Activated naive CD4-positive, alpha-beta T cell (primary cell): ENCODE measurements around the gene VEGFD.

Experiments
- DNase-seq, 4 experiments: peaks; one replicate each; lab custom pipeline; 2025; lab: John Stamatoyannopoulos, UW

The VEGFD gene

DNA sequence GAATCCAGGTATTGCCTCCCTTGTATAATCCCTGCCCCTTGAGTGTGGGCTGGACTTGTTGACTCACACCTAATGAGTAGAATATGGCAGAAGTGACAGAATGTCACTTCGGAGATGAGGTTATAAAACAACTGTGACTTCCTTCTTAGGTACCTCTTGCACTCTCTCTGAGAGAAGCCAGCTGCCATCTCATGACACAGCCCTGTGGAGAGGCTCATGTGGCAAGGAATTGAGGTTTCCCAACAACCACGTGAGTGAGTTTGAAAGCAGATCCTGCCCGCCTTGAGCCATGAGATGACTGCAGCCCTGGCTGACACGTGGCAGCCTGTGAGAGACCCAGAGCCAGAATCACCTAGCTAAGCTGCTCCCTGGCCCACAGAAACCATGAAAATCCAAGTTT, 82.3 kb downstream of the VEGFD start:
- no peak for DNase-seq

DNA sequence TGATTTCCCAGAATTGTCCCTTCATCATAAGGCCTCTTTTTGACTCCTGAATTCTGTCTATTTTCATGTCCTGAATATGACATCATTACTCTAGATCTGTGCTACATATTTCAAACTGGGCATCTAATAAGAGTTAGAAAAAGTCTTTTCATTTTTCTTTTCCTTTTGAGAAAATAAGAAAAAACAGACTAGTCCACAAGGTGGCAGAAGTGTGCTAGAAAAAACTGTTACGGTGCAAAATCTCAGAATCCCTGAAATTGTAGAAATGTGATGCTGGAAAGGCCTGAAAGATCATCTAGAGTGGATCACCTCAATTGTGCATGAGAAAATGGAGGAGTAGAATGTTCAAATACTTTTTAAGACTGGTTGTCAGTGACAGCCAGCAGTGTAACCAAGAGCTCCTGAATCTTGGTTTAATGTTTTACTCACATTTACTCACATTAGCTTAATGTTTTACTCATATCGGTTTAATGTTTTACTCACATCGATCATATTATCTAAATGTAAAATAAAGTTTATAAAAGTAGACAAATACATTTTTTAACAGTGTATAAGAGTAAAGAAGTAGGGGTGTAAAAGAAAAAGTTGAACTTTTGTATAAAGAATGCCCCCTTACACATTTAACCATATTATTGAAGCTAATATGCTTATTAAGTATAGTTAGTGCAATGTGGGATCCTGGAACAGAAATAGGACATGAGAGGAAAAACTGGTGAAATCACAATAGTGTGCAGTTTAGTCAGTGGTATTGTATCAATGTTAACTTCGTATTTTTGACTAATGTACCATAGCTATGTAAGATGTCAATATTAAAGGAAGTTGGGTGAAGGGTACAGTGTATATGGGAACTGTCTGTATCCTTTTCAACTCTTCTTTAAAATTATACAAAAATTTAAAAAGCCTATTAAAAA, 84.0 kb downstream of the VEGFD start:
- no peak for DNase-seq

DNA sequence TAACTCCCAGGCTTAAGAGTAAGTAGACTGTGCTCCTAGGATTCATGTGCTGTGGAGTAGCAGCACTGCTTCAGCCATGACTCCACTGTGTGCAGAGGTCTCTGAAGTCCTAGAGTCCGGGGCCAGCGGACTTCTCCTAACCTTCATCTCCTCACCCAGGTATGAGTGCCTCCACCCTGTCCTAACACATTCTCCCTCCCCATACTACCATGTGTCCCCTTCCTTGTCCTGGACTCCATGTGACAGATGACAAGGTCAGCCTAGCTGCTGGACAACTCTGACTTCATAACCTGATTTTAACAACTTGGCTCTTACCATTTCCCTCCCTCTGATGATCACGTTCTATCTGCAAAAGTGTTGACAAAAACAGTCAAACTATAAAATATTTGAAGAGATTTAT, 85.4 kb downstream of the VEGFD start:
- DNase-seq, result no peak

- DNase-seq, result no peak
Observed at GRCh38 chrX:15298201-15298600, 86.0 kb downstream of the VEGFD start.
